PC-9 (cell line): ENCODE measurements around the gene SCN2B. TPM values are rescaled to one million over a fixed set of nuclear protein-coding genes. Genes with fewer than 3 reads are reported as not detected.

Experiments
- BruUV-seq: library from RNA; stranded (reverse); fragments of 400-500 nt; replicated peaks from 2 replicates; lab custom pipeline; 2021; lab: Mats Ljungman, UMichigan
- CTCF ChIA-PET: fragments of 300-600 bp; sonication (Branson Sonifier 250); formaldehyde crosslinking; loops from one replicate; lab custom pipeline; 2022; ENCODE audit warnings: antibody characterized with exemption; lab: Charles Lee
- POLR2A ChIA-PET: fragments of 300-600 bp; sonication (Branson Sonifier 250); formaldehyde crosslinking; loops from one replicate; lab custom pipeline; 2022; ENCODE audit warnings: antibody characterized with exemption; ENCODE audit not compliant: unreplicated experiment; lab: Charles Lee
- DNase-seq, 2 experiments: peaks; one replicate each; pipeline versions ENCODE4 v3.0.0 to v3.0.0-alpha.2; 2015 to 2022; ENCODE audit warnings: mixed read lengths in 1 of 2
- H2AFZ ChIP-seq: fragments of 200-600 bp; sonication (generic); 2 replicates; pipeline ENCODE4 v1.8.1; 2017; ENCODE audit warnings: antibody characterized with exemption
- H3F3A ChIP-seq: fragments of 200-600 bp; sonication (generic); 2 replicates; pipeline ENCODE4 v1.8.1; 2017; ENCODE audit warnings: antibody characterized with exemption, mild to moderate bottlenecking, low read depth; ENCODE audit not compliant: insufficient read depth
- H3K27ac ChIP-seq: fragments of 200-600 bp; sonication (generic); 2 replicates; pipeline ENCODE4 v1.6.1; 2016; ENCODE audit warnings: mixed run types
- H3K27me3 ChIP-seq: fragments of 200-600 bp; sonication (generic); 2 replicates; pipeline ENCODE4 v1.6.1; 2016; ENCODE audit warnings: low read depth, mixed run types; ENCODE audit not compliant: insufficient read depth
- H3K36me3 ChIP-seq: fragments of 200-600 bp; sonication (generic); 2 replicates; pipeline ENCODE4 v1.6.1; 2016; ENCODE audit warnings: low read depth, mixed run types
- H3K4me1 ChIP-seq: fragments of 200-600 bp; sonication (generic); replicated peaks from 2 replicates; pipeline ENCODE4 v1.6.1; 2016; ENCODE audit warnings: mixed run types; ENCODE audit not compliant: insufficient read depth
- H3K4me2 ChIP-seq: fragments of 200-600 bp; sonication (generic); 2 replicates; pipeline ENCODE4 v1.6.1; 2017; ENCODE audit warnings: mixed run types
- H3K4me3 ChIP-seq: fragments of 200-600 bp; sonication (generic); 2 replicates; pipeline ENCODE4 v1.6.1; 2016; ENCODE audit warnings: mixed run types
- H3K79me2 ChIP-seq: fragments of 200-600 bp; sonication (generic); 2 replicates; pipeline ENCODE4 v1.6.1; 2017; ENCODE audit warnings: low read depth, mixed run types
- H3K9me2 ChIP-seq: fragments of 200-600 bp; sonication (generic); 2 replicates; pipeline ENCODE4 v1.8.1; 2017; ENCODE audit warnings: mild to moderate bottlenecking; ENCODE audit not compliant: insufficient read depth
- H3K9me3 ChIP-seq: fragments of 200-600 bp; sonication (generic); 2 replicates; pipeline ENCODE4 v1.8.1; 2016; ENCODE audit warnings: low read depth; ENCODE audit not compliant: insufficient read depth
- H4K20me1 ChIP-seq: fragments of 200-600 bp; sonication (generic); 2 replicates; pipeline ENCODE4 v1.8.1; 2017; ENCODE audit not compliant: insufficient read depth
- EZH2 ChIP-seq: fragments of 200-600 bp; sonication (generic); IDR thresholded peaks from 2 replicates; pipeline ENCODE4 v1.8.0; 2017; ENCODE audit warnings: antibody characterized with exemption, low read depth
- intact Hi-C: fragments of 100-400 bp; cut with micrococcal nuclease; formaldehyde crosslinking; loops from one replicate; pipeline ENCODE4 v1.10.0; 2022; ENCODE audit not compliant: unreplicated experiment
- total RNA-seq: library from RNA; stranded (reverse); gene quantifications from 2 replicates; pipeline ENCODE4 v1.2.3, GENCODE V29; 2021
- TF ChIP-seq, protein P1 (sequence below): fragments of 200-600 bp; sonication (generic); conservative IDR thresholded peaks from 2 replicates; pipeline ENCODE4 v1.6.1; 2017; ENCODE audit warnings: mixed run types, antibody characterized with exemption, mild to moderate bottlenecking, moderate library complexity

SCN2B gene
- total RNA-seq, 1 experiment from 2014 or later, result not detected

DNA sequence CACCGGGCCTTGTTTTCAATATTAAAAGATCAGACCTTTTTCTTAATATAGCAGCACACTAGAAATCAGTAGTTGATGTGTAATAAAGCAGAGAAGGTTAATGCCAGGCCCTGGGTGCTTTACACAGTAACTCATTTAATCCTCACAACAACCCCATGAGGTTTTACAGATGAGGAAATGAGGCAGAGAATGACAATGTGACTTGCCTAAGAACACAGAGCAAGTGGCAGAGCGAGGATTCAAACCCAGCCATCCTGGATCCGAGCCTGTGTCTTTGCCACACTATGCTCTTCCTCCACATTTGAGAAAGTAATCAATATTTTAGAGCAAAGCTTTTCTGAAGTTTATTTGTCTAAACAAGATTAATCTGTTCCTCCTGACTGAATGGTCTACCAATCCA, 41.1 kb upstream of the SCN2B start:
- Histone ChIP-seq H4K20me1 (no peaks in the 10 kb centered on the region), H3K9me3 (no peaks in the 10 kb centered on the region), H3F3A (0 out of 2 replicates have a peak, but pooled peaks cover 1% of the 10 kb centered on the region), H3K79me2 (no peaks in the 10 kb centered on the region), H3K4me3 (no peak overlapping the region), H3K4me2 (no peak overlapping the region), H3K9me2 (no peaks in the 10 kb centered on the region), H3K4me1 (peaks cover 11% of the 10 kb centered on the region), H3K27me3 (no peaks in the 10 kb centered on the region), H3K27ac (no peak overlapping the region), H3K36me3 (no peaks in the 10 kb centered on the region), H2AFZ (no peak overlapping the region)
- POLR2A ChIA-PET, result no interaction called here
- BruUV-seq, result no TSS peak
- intact Hi-C loops, result no loop called here
- CTCF ChIA-PET, result no interaction called here
- no peak for DNase-seq
- TF ChIP-seq EZH2, result no peak
- TF ChIP-seq, protein P1, sequence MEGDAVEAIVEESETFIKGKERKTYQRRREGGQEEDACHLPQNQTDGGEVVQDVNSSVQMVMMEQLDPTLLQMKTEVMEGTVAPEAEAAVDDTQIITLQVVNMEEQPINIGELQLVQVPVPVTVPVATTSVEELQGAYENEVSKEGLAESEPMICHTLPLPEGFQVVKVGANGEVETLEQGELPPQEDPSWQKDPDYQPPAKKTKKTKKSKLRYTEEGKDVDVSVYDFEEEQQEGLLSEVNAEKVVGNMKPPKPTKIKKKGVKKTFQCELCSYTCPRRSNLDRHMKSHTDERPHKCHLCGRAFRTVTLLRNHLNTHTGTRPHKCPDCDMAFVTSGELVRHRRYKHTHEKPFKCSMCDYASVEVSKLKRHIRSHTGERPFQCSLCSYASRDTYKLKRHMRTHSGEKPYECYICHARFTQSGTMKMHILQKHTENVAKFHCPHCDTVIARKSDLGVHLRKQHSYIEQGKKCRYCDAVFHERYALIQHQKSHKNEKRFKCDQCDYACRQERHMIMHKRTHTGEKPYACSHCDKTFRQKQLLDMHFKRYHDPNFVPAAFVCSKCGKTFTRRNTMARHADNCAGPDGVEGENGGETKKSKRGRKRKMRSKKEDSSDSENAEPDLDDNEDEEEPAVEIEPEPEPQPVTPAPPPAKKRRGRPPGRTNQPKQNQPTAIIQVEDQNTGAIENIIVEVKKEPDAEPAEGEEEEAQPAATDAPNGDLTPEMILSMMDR, result no peak

DNA sequence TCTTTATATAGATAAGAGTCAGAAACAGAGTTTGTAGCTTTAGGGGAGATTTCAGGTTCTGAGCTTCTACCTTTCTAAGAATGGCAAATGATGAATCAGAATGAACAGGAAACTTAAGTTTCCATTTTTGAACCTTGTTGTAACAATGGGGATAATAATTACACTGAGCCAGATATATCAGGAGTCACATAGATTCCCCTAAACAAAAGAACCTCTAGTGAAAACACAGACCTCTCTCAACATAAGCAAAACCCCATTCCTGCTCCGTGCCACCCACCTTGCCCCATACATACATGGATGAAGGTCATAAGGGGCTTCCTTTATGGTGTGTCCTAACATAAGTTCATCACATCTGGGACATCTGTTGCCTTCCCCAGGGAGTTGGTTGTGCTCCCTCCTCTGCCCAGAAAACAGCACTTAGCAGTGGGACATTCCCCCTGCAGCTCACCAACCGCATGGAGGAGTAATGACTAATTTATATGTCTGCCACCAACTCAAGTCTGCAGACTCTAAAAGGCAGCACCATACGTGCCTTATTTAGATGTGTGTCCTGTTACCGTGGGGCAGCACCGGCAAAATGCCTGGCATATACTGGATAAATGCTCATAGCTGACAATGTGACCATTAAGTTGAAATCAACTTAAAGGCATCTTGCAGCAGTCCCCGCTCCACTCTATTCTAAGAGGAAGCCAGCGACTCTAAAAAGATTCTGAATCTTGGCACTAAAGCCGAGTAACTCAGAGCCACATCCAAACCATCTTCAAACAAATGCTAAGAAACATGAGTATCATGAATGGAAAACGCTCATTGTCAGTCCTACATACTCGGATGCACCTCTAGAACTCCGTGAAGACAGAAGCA, 40.4 kb upstream of the SCN2B start:
- no TSS peak for BruUV-seq
- peaks cover 18% of the 10 kb centered on the region for H3K4me1 ChIP-seq
- no peak for DNase-seq
- H3K27ac ChIP-seq, result no peak overlapping the region
- no peaks in the 10 kb centered on the region for H3K36me3 ChIP-seq
- H3K4me3 ChIP-seq, result no peak overlapping the region
- intact Hi-C loops, result no loop called here
- 0 out of 2 replicates have a peak, but pooled peaks cover 7% of the 10 kb centered on the region for H3F3A ChIP-seq
- no peaks in the 10 kb centered on the region for H3K27me3 ChIP-seq
- no peak overlapping the region for H2AFZ ChIP-seq
- TF ChIP-seq, protein P1, result no peak
- TF ChIP-seq EZH2, result no peak
- CTCF ChIA-PET, result no interaction called here
- H3K9me2 ChIP-seq, result no peaks in the 10 kb centered on the region
- no peaks in the 10 kb centered on the region for H3K9me3 ChIP-seq
- H3K79me2 ChIP-seq, result no peaks in the 10 kb centered on the region
- H3K4me2 ChIP-seq, result no peak overlapping the region
- POLR2A ChIA-PET, result interaction anchor here (0.6 kb wide), 1 partner anchor 67 kb away, joined by 4 read pairs; no protein-coding TSS in a partner anchor
- no peaks in the 10 kb centered on the region for H4K20me1 ChIP-seq

DNA sequence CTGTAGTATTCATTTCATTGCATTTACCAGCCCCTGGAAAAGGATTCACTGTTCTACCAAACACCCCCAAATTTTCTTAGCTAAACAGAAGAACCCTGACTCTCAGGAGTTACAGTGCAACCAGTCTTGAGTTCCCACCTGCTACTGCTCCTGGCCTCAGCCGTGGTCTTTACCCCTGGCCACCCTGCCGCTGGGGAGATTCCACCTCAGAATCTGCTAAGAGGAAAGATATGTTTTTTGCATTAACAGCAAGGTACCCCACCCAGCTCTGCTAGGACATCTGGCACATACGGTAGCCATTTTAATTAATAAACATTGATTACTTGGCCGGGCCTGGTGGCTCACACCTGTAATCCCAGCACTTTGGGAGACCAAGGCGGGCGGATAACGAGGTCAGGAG, 39.3 kb upstream of the SCN2B start:
- CTCF ChIA-PET, result interaction anchor here (0.6 kb wide), 1 partner anchor 17 kb away, joined by 3 read pairs; no protein-coding TSS in a partner anchor
- Histone ChIP-seq H3K9me3 (no peaks in the 10 kb centered on the region), H3K9me2 (no peaks in the 10 kb centered on the region), H3K4me1 (peaks cover 22% of the 10 kb centered on the region), H3K27ac (no peak overlapping the region), H3K4me3 (no peak overlapping the region), H3F3A (0 out of 2 replicates have a peak, but pooled peaks cover 7% of the 10 kb centered on the region), H3K27me3 (no peaks in the 10 kb centered on the region), H2AFZ (no peak overlapping the region), H3K36me3 (no peaks in the 10 kb centered on the region), H3K79me2 (no peaks in the 10 kb centered on the region), H4K20me1 (no peaks in the 10 kb centered on the region), H3K4me2 (no peak overlapping the region)
- BruUV-seq, result no TSS peak
- TF ChIP-seq, protein P1, result no peak
- TF ChIP-seq EZH2, result no peak
- intact Hi-C loops, result no loop called here
- DNase-seq, result no peak
- POLR2A ChIA-PET, result no interaction called here
